HG02642 (cell line): Measurements from ENCODE around the gene HIPK2.

Source experiments
- ATAC-seq: cut with Tn5 transposase; IDR thresholded peaks from one replicate; pipeline ENCODE4 v1.9.1; 2021; ENCODE audit warnings: mild to moderate bottlenecking; ENCODE audit not compliant: unreplicated experiment, poor library complexity

HIPK2 gene

DNA sequence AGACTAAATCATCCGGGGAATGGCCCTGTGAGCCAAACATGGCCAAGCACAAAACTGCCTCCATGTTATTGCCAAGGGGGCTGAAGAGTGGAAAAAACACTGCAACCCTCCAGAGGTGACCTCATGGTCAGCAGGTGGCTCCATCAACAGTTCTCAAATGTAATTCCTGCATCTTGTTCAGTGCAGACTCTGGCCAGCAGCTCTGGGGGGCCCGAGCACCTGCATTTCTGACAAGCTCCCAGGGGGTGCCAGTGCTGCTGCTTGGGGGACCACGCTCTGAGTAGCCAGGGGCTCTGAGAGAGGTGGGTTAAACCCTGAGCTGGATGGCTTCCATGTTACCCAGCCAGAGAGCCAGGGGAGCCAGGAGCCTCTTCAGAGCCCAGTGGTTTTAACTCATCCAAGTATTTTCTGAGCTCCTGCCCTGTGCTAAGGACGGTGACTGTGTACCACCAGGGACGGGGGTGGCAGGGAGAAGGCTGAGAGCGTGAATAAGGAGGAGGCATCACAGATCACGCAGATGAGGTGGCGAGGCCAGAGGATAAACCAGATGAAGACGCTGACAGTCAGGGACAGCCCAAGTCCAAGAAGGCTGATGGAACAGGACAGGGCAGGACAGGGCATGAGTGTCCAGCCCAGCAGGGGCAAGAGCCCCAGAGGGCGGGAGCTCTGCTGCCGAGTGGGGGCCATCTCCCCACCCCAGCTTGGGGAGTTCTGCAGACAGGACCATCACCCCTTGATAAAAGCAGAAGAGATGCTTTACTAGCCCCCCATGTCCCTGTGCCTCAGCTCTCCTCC lies 201.4 kb downstream of the HIPK2 start:
- ATAC-seq = no peak

DNA sequence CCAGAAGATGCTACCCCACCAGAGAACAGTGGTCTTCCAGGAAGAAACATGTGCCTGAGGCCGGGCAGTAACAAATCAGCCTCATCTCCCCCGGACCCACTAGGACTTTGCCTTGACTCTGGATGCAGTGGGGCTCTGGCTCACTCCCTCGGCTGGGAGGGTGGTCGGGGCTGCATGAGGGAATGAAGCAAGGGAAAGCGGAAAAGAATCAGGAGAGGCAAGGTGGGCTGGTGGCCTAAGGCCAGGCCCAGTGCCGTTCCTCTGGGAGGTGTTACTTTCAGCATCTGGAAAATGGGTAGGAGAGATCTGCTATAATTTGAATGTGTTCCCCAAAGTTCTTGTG lies 202.5 kb downstream of the HIPK2 start:
- no peak for ATAC-seq

DNA sequence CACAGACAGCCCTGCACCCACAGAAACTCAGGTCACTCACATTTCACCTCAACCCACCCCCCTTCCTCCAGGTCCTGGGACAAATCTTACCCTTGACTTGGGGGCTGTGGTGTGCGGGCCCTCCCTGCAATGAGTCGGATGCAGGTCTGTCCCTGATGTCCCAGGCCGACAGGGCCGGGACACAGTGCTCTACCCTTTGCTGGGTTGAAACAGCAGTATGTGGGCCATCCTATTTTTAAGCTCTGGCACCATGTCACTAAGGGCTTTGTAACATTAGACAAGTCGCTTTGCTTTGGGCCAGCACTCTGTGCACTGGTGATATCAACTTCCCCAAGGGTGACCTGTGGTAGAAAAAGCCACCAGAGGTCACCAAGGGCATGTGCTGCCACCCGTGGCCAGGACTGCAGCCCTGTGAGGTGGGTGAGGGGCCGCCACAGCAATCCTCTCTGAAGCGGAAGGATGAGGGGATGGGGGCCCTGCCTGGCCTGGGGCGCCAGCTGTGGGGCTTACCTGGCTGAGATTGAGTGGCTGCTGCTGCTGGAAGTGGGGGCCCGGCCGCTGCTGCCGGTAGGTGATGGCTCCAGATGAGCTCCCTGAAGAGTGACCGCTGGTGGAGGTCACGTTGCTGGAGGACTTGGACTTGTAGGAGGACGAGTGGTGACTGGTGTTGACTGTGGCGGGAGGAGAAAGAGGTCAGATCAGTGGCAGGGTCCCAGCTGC lies 203.0 kb downstream of the HIPK2 start:
- ATAC-seq = no peak

DNA sequence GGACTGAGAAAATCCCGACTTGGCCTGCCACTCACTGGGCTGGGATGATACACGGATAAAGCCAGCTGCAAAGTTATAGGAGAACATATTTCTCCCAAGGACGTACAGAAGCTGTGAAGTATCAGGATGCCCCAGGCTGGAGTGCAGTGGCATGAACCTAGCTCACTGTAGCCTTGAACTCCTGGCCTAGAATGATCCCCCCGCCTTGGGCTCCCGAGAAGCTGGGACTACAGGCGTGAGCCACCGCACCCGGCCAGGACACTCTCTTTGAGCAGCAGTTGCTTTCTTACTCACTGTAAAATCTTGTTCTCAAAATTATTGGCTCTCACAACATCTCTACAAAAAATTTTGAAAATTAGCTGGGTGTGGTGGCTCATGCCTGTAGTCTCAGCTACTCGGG lies 203.9 kb downstream of the HIPK2 start:
- ATAC-seq = no peak

DNA sequence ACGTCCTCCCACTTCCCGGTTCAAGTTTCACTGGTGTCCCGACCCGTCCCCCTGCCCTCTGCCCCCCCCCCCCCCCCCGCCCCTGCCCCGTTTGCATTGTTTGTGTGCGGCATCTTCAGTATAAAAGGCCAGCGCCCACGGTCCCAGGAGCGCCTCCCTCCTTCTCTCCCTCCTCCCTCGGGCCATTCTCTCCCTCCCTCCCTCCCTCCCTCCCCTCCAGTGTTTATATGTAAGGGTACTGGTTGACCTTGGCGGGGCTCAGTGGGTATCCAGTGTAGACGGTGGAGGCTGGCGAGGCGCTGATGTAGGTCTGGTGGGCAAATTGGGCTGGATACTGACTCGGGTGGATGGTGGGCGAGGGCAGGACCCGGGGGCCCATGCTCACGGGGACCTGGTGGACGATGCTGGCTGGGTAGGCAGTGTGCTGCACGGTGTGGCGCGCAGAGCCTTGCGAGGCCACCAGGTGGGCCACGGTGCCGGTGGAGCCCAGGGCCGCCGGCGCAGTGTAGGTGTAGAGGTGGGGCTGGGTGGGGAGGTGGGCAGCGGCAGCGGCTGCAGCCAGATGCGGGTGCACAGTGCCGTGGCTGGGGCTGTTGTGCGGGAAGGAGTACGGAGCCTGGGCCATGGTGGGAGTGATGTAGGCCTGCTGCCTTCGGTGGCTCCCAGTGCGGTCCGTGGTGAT lies 205.0 kb downstream of the HIPK2 start:
- no peak for ATAC-seq

DNA sequence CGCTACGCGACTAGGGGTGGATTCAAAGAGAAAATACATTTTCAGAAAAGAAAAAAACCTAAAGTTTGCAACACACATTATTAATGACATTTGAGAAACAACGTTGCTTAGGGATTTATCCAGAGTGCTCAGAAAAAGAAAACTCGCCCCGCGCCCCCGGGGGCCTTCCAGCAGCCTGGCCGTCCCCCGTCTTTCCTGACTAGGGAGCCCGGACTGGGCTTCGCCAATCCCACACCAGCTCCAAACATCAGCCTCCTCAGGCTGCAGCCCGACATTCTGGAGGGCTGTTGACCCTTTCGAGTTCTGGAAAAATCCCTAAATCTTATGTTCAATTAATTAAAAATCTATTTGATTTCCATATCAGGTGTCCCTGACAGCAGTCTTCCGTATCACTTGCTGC lies 205.7 kb downstream of the HIPK2 start:
- ATAC-seq = no peak

DNA sequence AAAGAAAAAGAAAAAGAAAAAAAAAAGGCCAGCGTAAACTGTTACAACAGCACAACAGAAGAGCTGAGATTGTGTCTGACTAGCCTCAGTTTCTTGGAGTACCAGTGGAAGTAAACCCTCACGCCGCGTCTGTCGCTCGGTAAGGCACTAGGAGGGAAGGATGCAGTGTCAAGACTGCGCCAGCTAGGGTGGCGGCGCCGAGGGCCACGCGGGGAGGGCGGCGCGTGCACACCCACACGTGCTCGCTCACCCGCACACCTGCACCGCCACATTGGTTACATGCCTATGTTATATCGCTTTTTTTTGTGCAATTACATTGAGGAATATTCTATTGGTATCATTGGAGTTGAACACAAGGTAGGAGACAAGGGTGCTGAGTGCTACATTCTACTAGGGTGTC lies 206.1 kb downstream of the HIPK2 start:
- ATAC-seq = no peak

DNA sequence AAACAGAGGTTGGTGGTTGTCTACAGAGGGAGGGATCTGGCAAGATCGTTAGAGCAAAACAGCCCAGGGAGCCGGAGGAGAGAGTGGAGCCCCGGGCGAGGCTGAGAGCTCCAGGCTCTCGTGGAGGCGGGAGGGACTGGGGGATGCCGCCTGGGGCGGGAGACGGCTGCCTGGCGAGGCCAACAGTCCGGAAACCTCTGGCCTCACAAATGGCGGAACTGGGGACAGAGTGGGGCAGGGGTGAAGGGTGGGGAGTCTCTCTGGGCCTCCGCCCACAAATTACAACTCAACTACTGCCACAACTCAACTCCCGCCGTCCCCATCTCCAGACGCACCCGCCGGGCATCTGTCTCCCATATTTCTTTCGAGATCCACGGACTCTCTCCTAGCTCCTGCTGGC lies 206.6 kb downstream of the HIPK2 start:
- no peak for ATAC-seq

DNA sequence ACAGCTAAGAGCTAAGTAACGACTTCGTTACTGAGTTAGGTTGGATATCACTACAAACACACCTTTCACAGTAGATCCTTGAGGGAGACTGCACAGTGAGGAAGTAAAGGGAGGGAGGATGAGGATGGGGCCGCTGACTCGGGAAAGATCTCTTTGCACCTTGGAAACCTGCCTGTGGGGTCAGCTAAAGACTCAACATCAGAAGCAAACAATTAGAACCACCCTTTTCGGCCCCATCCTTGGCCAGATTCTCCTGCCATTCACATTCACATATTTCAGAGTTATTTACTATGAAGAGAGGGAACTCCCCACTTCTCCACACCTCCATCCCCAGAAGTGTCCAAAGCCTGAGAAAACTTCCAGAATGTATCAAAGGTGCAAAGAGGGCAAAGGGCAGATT lies 207.2 kb downstream of the HIPK2 start:
- no peak for ATAC-seq

DNA sequence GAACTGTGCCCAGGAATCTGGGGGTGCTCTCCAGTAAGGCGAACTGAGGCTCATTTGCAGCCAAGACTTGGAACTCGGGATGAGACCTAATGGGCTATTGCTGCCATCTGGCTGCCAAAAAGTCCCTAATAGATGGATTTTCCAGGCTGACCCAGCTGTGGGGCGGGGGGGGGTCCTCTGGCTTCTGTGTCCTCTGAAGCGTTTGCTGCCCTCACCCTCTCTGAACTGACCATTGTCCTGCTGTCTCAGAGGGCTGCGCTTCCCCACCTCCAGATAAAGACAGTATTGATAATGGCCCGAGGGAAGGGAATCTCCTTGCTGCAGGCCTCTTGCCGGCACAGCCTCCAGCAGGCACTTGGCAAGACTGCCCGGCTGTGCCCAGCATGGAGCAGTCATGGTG lies 207.7 kb downstream of the HIPK2 start:
- no peak for ATAC-seq

DNA sequence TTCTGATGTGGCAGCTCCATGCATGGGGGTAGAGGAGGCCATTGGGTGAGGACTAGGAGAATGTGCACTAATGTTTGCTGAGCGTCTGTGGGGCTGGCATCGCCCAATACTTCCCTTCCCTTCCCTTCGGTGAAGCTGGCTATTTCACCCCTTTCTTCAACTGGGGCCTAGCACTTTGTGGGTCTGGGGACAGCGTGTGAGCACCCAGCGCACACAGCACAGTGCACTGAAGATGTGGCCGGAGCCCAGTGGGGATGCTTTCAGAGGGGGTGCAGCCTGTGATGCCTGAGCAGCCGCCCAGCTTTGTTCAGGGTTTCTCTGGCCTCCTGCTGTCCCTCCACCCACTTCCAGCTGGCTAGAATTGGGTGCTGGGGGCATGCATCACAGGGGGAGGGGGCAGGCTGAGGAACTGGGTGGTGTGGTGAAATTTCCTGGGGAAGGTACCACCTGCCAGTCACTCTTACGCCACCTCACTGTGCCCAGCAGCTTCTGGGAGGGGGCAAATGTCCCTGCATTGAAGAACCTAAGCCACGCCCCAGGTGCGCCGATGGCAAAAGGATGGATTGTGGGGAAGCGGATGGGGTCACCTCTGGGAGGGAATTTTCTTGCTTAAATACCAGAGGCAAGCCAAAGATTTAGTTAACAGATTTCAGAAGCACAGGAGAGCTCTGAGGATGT lies 208.8 kb downstream of the HIPK2 start:
- no peak for ATAC-seq

DNA sequence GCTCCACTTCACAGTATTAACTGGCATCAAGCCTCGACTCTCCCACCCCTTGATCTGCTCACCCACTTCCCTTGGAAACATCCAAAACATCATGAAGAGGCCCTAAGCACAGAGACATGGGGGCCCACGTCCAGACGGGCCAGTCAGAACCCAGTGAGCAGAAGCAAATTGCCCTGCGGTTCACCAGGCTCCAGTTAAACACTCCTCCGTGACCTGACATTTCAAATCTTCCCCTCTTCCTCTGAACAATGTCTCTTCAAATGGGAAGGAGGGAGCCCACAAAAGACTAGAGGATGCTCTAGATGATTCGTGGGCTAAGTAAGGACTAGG lies 209.5 kb downstream of the HIPK2 start:
- ATAC-seq = no peak

DNA sequence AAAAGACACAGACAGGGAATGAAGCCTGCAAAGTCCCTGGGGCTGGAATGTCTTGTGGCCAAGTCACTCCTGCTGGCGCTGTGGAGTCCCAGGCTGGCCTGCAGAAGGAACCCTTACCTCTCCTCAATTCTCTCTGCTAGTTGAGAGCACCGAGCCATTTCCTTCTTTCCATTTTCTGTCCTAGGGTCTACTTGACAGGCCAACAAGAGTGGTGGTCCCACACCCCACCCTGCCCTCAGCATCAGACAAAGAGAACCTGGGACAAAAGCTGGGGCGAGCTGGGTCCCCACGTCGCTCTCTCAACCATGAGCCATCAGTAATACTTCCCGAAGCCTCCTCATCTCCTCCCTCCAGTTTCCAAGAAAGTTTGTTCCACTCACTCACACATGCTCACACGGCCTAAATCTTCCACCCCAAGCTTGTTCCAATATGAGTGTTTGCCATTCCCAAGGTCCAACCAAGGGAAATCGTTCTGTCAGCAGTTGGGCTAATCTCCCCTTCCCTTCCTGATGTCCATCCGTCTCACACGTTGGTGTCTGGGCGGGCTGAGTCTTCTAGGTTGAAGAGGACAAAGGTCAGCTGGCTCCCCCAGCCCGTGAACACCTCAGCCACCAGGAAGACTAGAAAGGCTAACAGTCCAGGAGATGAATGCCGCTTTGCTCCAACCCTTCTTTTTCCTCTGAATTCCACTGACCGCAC lies 210.0 kb downstream of the HIPK2 start:
- ATAC-seq = no peak

DNA sequence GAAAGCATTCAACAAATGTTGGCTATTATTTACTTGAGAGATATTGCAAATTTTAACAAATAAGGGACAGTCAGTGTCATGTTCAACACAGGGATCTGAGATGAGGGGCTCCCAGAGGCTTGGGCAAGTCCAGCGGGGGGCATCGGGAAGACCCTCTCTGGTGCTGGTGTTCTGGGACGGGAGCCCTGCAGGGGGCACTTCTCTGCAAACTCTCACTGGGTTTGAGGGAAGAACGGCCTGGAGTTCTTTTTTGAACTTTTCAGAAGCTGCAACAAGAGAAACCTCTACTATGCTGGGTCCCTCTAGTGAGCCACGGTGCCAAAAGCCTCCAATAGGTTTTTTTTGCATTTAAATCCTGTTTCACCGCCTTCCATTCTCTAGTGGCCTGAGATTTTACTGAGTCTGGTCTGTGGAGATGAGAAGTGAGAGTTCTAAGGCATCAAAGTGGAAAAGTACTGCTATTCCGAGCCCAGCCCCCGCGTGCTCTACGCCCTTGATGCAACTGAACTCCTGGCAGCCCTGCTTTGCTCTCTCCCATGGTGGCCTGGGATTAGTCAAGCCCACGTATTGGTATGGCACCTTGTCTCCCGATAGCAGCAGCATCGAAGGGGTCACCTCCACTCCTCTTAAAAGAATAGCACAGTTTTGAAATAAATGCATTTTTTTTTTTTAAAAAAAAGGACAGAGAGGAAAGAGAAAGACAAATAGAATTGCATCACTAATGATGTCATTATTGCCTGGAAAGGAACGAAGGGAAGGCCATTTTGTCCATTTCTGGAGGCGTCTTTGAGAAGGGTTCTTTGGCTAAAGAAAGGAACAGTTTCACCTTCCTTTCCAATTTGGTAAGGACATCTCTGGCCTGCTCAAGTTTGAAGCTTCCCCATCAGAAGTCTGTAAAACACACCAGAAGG lies 210.8 kb downstream of the HIPK2 start:
- no peak for ATAC-seq

DNA sequence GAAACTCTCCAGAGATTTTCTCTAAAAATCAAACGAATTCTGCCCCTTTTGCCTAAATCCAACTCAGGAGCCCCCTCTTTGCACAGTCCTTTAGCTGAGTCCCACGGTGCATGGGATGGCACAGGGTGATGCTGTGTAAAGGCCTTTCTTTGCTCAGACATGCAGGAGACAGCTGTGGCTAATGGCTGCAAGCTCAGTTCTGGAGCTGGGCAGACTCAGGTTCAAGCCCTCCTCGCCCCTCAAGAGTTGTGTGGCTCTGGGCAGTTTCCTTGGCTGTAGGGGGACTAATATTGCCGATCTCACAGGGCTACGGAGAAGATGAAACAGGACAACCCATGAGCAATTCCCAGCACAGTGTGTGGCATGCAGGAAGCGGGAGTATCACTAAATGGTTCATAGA lies 211.7 kb downstream of the HIPK2 start:
- ATAC-seq = no peak

DNA sequence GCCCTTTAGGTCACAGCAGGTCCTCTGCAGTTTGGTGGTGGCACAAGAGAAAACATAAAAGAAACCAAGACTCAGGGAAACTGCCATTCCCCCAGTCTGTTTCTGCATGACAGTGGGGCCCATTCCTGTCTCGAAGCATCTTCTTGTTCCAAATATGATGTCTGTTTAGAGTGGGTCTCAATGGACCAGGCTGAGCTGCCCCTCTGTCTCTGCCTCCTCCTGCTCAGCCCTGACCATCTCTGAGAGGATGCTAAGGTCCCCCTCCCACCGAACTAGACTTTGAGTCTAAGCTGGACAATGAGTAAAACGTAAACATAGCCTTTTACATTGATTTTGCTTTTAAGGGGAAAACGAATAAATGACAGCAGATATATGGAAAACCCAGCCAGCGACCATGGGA lies 213.9 kb downstream of the HIPK2 start:
- ATAC-seq = no peak

DNA sequence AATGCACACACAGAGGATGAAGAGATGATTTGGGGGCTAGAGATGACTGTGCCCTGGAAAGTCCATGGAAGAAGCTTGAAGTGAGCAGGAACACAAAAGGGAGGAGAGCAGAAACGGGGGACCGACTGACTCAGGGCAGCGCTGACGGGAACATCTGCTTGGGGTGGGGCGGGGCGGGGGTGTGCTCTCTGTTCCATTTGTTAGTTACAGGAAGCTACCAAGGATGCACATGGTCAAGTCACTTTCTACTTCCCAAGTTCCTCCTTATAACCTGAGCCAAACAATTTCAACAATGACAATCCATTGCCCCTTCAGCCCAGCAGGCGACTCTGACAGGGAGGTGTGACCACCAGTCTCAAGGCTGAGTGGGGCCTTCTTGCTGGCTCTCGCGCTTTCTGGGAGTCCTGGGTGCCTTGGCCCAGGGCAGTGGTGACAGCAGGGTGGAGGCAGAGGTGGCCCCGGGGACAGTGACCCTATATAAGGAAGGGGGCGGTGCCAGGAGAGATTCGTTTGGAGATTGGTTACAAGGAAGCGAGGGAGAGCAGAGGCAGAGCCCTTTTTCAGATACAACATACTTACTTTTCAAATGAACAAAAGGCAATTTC lies 214.7 kb downstream of the HIPK2 start:
- no peak for ATAC-seq

DNA sequence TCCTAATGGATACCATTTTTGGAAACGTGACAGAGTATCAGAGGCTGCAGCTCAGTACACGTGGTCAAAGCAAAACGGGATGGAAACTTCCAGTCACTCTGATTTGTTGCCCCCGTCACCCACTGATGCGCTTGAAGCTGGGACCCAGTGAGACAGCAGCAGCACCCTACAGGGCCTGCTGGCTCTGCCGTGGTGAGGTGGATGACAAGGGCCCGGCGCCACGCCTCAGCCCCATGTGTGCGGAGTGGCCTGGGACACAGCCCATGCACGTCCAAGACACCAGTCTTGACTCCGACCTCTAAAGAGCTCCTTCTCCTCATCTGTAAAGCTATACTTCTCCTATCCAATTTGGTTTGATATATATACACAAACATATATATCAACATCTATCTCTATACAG lies 215.3 kb downstream of the HIPK2 start:
- no peak for ATAC-seq

DNA sequence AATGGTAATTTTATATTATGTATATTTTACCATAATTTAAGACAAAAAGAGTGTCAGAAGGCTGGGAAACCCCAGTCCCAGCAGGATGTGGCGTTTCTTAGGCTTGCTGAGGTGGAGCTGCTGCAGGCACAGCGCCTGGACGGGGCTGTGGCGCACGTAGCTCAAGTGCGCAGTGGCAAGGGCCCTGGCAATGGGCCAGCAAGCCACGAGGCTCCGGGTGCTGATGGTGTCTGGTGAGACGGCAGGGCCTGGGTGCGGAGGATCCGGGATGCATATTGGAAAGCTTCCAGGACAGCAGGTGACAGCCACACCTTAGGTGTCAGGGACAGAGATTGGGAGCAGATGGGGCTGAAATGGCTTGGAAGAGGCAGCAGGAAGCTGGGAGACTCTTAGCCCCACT lies 217.1 kb downstream of the HIPK2 start:
- no peak for ATAC-seq
